GM23338 (cell line): ENCODE measurements around the gene SSR3. TPM values are rescaled to one million over a fixed set of nuclear protein-coding genes. Genes with fewer than 3 reads are reported as not detected.

Experiments used
- ATAC-seq: fragments of 200-7000 bp; cut with Tn5 transposase; 3 replicates; pipeline ENCODE4 v1.9.1; 2020
- DNase-seq: peaks from one replicate; pipeline ENCODE4 v3.0.0-alpha.2; 2015; ENCODE audit warnings: low spot score
- H2AFZ ChIP-seq: fragments of 200-600 bp; sonication (generic); 2 replicates; pipeline ENCODE4 v1.8.0; 2016; ENCODE audit warnings: antibody characterized with exemption, mild to moderate bottlenecking, moderate library complexity
- H3F3A ChIP-seq: fragments of 200-600 bp; sonication (generic); replicated peaks from 2 replicates; pipeline ENCODE4 v1.8.0; 2017; ENCODE audit warnings: antibody characterized with exemption, mixed run types, low read depth
- H3K27ac ChIP-seq: fragments of 200-600 bp; sonication (generic); 2 replicates; pipeline ENCODE4 v1.6.1; 2016; ENCODE audit warnings: low read depth
- H3K27me3 ChIP-seq: fragments of 200-600 bp; sonication (generic); 2 replicates; pipeline ENCODE4 v1.8.0; 2016; ENCODE audit warnings: mild to moderate bottlenecking, mixed run types, moderate library complexity; ENCODE audit not compliant: insufficient read depth
- H3K36me3 ChIP-seq: fragments of 200-600 bp; sonication (generic); 2 replicates; pipeline ENCODE4 v1.8.0; 2016; ENCODE audit warnings: mild to moderate bottlenecking; ENCODE audit not compliant: insufficient read depth
- H3K4me1 ChIP-seq: fragments of 200-600 bp; sonication (generic); 2 replicates; pipeline ENCODE4 v1.8.0; 2016; ENCODE audit warnings: mild to moderate bottlenecking, moderate library complexity; ENCODE audit not compliant: insufficient read depth
- H3K4me2 ChIP-seq: fragments of 200-600 bp; sonication (generic); 2 replicates; pipeline ENCODE4 v1.7.1; 2017; ENCODE audit warnings: mixed run types
- H3K4me3 ChIP-seq: fragments of 200-600 bp; sonication (generic); 2 replicates; pipeline ENCODE4 v1.6.1; 2016; ENCODE audit warnings: mixed run types
- H3K79me2 ChIP-seq: fragments of 200-600 bp; sonication (generic); replicated peaks from 2 replicates; pipeline ENCODE4 v1.8.0; 2017; ENCODE audit warnings: mild to moderate bottlenecking; ENCODE audit not compliant: insufficient read depth
- H3K9me2 ChIP-seq: fragments of 200-600 bp; sonication (generic); 2 replicates; pipeline ENCODE4 v1.8.0; 2017; ENCODE audit not compliant: insufficient read depth
- H4K20me1 ChIP-seq: fragments of 200-600 bp; sonication (generic); replicated peaks from 2 replicates; pipeline ENCODE4 v1.8.0; 2017; ENCODE audit warnings: mild to moderate bottlenecking; ENCODE audit not compliant: insufficient read depth
- H3K27ac Mint-ChIP-seq: 2 replicates; pipeline ENCODE4 v1.8.0; 2020; ENCODE audit warnings: inconsistent platforms, mild to moderate bottlenecking, moderate library complexity, mixed read lengths
- H3K27me3 Mint-ChIP-seq: 3 replicates; pipeline ENCODE4 v1.8.0; 2022; ENCODE audit warnings: low read depth, mild to moderate bottlenecking, moderate library complexity, mixed read lengths, inconsistent platforms; ENCODE audit not compliant: insufficient read depth, poor library complexity
- H3K36me3 Mint-ChIP-seq: 3 replicates; pipeline ENCODE4 v1.8.0; 2021; ENCODE audit warnings: low read depth, mild to moderate bottlenecking, inconsistent platforms, moderate library complexity, mixed read lengths
- H3K4me1 Mint-ChIP-seq: 3 replicates; pipeline ENCODE4 v1.8.0; 2020; ENCODE audit warnings: mild to moderate bottlenecking, inconsistent platforms, mixed read lengths
- H3K4me3 Mint-ChIP-seq: 3 replicates; pipeline ENCODE4 v1.8.0; 2021; ENCODE audit warnings: moderate library complexity, mild to moderate bottlenecking, inconsistent platforms, mixed read lengths
- H3K9me3 Mint-ChIP-seq: 3 replicates; pipeline ENCODE4 v1.8.0; 2020; ENCODE audit warnings: moderate library complexity, mild to moderate bottlenecking, inconsistent platforms, mixed read lengths
- CREB1 ChIP-seq: fragments of 250-450 bp; sonication (Bioruptor Pico); IDR thresholded peaks from 2 replicates; pipeline ENCODE4 v1.5.0; 2020; ENCODE audit warnings: low read depth, mild to moderate bottlenecking, moderate library complexity
- CTCF ChIP-seq, 2 experiments: fragments of 200-600 bp in 1 of 2; sonication (generic) in 1 of 2; conservative IDR thresholded peaks; 2 replicates each; pipeline versions ENCODE4 v1.5.1 to v1.6.1; 2016 to 2017; ENCODE audit warnings: antibody characterized with exemption in 2 of 2, low read depth in 2 of 2, mild to moderate bottlenecking in 2 of 2, moderate library complexity in 1 of 2
- ETS1 ChIP-seq: IDR thresholded peaks from 2 replicates; pipeline ENCODE4 v1.6.1; 2016; ENCODE audit warnings: antibody characterized with exemption
- EZH2 ChIP-seq: fragments of 200-600 bp; sonication (generic); IDR thresholded peaks from one replicate; pipeline ENCODE4 v1.8.0; 2017; ENCODE audit warnings: antibody characterized with exemption, mild to moderate bottlenecking, low read depth; ENCODE audit not compliant: unreplicated experiment
- EZH2phosphoT487 ChIP-seq: fragments of 200-600 bp; sonication (generic); IDR thresholded peaks from one replicate; pipeline ENCODE4 v1.8.1; 2018; ENCODE audit warnings: antibody characterized with exemption; ENCODE audit not compliant: unreplicated experiment
- JUNB ChIP-seq: IDR thresholded peaks from one replicate; pipeline ENCODE4 v1.6.1; 2016; ENCODE audit warnings: antibody characterized with exemption; ENCODE audit not compliant: unreplicated experiment
- NANOG ChIP-seq: IDR thresholded peaks from 2 replicates; pipeline ENCODE4 v1.6.1; 2016; ENCODE audit warnings: antibody characterized with exemption, borderline replicate concordance
- POLR2AphosphoS5 ChIP-seq: IDR thresholded peaks from 2 replicates; pipeline ENCODE4 v1.6.1; 2016; ENCODE audit warnings: antibody characterized with exemption, low read depth
- REST ChIP-seq: IDR thresholded peaks from one replicate; pipeline ENCODE4 v1.6.1; 2018; ENCODE audit warnings: antibody characterized with exemption; ENCODE audit not compliant: unreplicated experiment
- STAT1 ChIP-seq: IDR thresholded peaks from one replicate; pipeline ENCODE4 v1.6.1; 2016; ENCODE audit warnings: antibody characterized with exemption; ENCODE audit not compliant: unreplicated experiment
- ZNF114 ChIP-seq: fragments of 250-450 bp; sonication (Bioruptor Pico); IDR thresholded peaks from 2 replicates; pipeline ENCODE4 v1.5.0; 2020; ENCODE audit warnings: mild to moderate bottlenecking, moderate library complexity
- ZNF331 ChIP-seq: fragments of 250-450 bp; sonication (Bioruptor Pico); IDR thresholded peaks from 2 replicates; pipeline ENCODE4 v1.5.0; 2020; ENCODE audit warnings: low read depth, mild to moderate bottlenecking, moderate library complexity
- polyA plus RNA-seq: library from polyadenylated mRNA; unstranded; fragments of >200 nt; fragmentation: Nextera tagmentation; extraction: Ambion mirVana; gene quantifications from 2 replicates; pipeline ENCODE4 v1.2.1, GENCODE V29; 2016
- total RNA-seq: library from RNA; depleted of rRNA; stranded (reverse); fragments of >200 nt; shearing (Covaris generic); gene quantifications from 2 replicates; pipeline ENCODE4 v1.2.3, GENCODE V29; 2014

The SSR3 gene
- total and polyA plus RNA-seq, 2 experiments from 2014 or later: 143 to 173 TPM

GRCh38 chr3:156559321-156559720 is 4.4 kb upstream of the SSR3 start (continued):
- TF ChIP-seq REST (no peak), ZNF114 (no peak), POLR2AphosphoS5 (no peak), EZH2 (no peak), CREB1 (no peak)

GRCh38 chr3:156558389-156558788 is 3.5 kb upstream of the SSR3 start:
- H3K4me3 ChIP-seq: no peak overlapping the region
- DNase-seq (no peak), ATAC-seq (no peak)
- no peaks in the 10 kb centered on the region for H3K36me3 ChIP-seq
- peaks cover 15% of the 10 kb centered on the region for H3K79me2 ChIP-seq
- H3K9me3 Mint-ChIP-seq: no peaks in the 10 kb centered on the region
- 0 out of 2 replicates have a peak, but pooled peaks cover 3% of the 10 kb centered on the region for H4K20me1 ChIP-seq
- H3K27ac ChIP-seq: no peak overlapping the region
- H3K4me1 ChIP-seq: peaks cover 4% of the 10 kb centered on the region
- H3K36me3 Mint-ChIP-seq: no peaks in the 10 kb centered on the region; the same call in 2 of the 3 replicates
- H3K4me1 Mint-ChIP-seq: peaks cover 3% of the 10 kb centered on the region; the same call in 1 of the 3 replicates
- no peak overlapping the region for H3K4me2 ChIP-seq
- H3K27me3 Mint-ChIP-seq: peaks cover 7% of the 10 kb centered on the region
- no peaks in the 10 kb centered on the region for H3K9me2 ChIP-seq
- no peak overlapping the region for H2AFZ ChIP-seq
- no peaks in the 10 kb centered on the region for H3K27me3 ChIP-seq
- H3K4me3 Mint-ChIP-seq: no peak overlapping the region
- no peaks in the 10 kb centered on the region for H3F3A ChIP-seq
- H3K27ac Mint-ChIP-seq: no peak overlapping the region
- TF ChIP-seq STAT1: no peak
- TF ChIP-seq ETS1: no peak
- no peak for TF ChIP-seq REST
- no peak for TF ChIP-seq POLR2AphosphoS5
- TF ChIP-seq JUNB: no peak
- no peak for TF ChIP-seq ZNF114
- TF ChIP-seq EZH2: no peak
- no peak for TF ChIP-seq EZH2phosphoT487
- no peak for TF ChIP-seq CTCF (conservative IDR thresholded peaks at IDR 0.05; ENCODE audit: low read depth in 2 of 2)
- no peak for TF ChIP-seq ZNF331 (CRISPR knock-in tag)
- TF ChIP-seq NANOG: no peak
- no peak for TF ChIP-seq CREB1
